DOHH2 (cell line): ENCODE measurements around the gene FMNL1.

Experiments
- H3F3A ChIP-seq: fragments of 200-600 bp; sonication (generic), shearing (Covaris generic); 2 replicates; pipeline ENCODE4 v1.6.0; 2016; ENCODE audit warnings: antibody characterized with exemption, mild to moderate bottlenecking; ENCODE audit not compliant: control insufficient read depth, insufficient read depth
- H3K27ac ChIP-seq: fragments of 200-600 bp; sonication (generic); 2 replicates; pipeline ENCODE4 v1.5.1; 2014; ENCODE audit warnings: low read depth, mild to moderate bottlenecking, low read length, moderate library complexity
- H3K27me3 ChIP-seq: fragments of 200-600 bp; sonication (generic); 2 replicates; pipeline ENCODE4 v1.6.1; 2014; ENCODE audit warnings: mild to moderate bottlenecking, low read length, mixed read lengths; ENCODE audit not compliant: control insufficient read depth
- H3K36me3 ChIP-seq: fragments of 200-600 bp; sonication (generic); 2 replicates; pipeline ENCODE4 v1.6.1; 2014; ENCODE audit warnings: mild to moderate bottlenecking, low read length, moderate library complexity, mixed read lengths; ENCODE audit not compliant: control insufficient read depth
- H3K4me1 ChIP-seq: fragments of 200-600 bp; sonication (generic); 2 replicates; pipeline ENCODE4 v1.6.1; 2014; ENCODE audit warnings: mild to moderate bottlenecking, low read length, mixed read lengths; ENCODE audit not compliant: control insufficient read depth
- H3K4me2 ChIP-seq: fragments of 200-600 bp; sonication (generic); 2 replicates; pipeline ENCODE4 v1.6.0; 2014; ENCODE audit warnings: mild to moderate bottlenecking, low read length, moderate library complexity
- H3K4me3 ChIP-seq: fragments of 200-600 bp; sonication (generic); 2 replicates; pipeline ENCODE4 v1.5.1; 2014; ENCODE audit warnings: mild to moderate bottlenecking, low read length, mixed read lengths
- H3K79me2 ChIP-seq: fragments of 200-600 bp; sonication (generic); 2 replicates; pipeline ENCODE4 v1.6.1; 2014; ENCODE audit warnings: mild to moderate bottlenecking, low read length, mixed read lengths; ENCODE audit not compliant: control insufficient read depth
- H3K9me2 ChIP-seq: fragments of 200-600 bp; sonication (generic); replicated peaks from 2 replicates; pipeline ENCODE4 v1.6.1; 2014; ENCODE audit warnings: mild to moderate bottlenecking, low read length, mixed read lengths; ENCODE audit not compliant: control insufficient read depth
- H3K9me3 ChIP-seq: fragments of 200-600 bp; sonication (generic); 2 replicates; pipeline ENCODE4 v1.6.1; 2014; ENCODE audit warnings: antibody characterized with exemption, low read length, mixed read lengths; ENCODE audit not compliant: control insufficient read depth, insufficient read depth
- H4K20me1 ChIP-seq: fragments of 200-600 bp; sonication (generic); 2 replicates; pipeline ENCODE4 v1.6.0; 2014; ENCODE audit warnings: low read depth, mild to moderate bottlenecking, antibody characterized with exemption, low read length, moderate library complexity; ENCODE audit not compliant: control insufficient read depth, insufficient read depth
- EZH2phosphoT487 ChIP-seq: fragments of 200-600 bp; sonication (generic); IDR thresholded peaks from 2 replicates; pipeline ENCODE4 v1.6.1; 2017; ENCODE audit warnings: borderline replicate concordance, mild to moderate bottlenecking, antibody characterized with exemption, low read length, moderate library complexity, mixed read lengths
- TF ChIP-seq, protein P1 (sequence below): fragments of 200-600 bp; sonication (generic); IDR thresholded peaks from one replicate; pipeline ENCODE4 v1.5.1; 2014; ENCODE audit warnings: antibody characterized with exemption, mild to moderate bottlenecking, low read depth, low read length; ENCODE audit not compliant: poor library complexity, severe bottlenecking

FMNL1 gene

DNA sequence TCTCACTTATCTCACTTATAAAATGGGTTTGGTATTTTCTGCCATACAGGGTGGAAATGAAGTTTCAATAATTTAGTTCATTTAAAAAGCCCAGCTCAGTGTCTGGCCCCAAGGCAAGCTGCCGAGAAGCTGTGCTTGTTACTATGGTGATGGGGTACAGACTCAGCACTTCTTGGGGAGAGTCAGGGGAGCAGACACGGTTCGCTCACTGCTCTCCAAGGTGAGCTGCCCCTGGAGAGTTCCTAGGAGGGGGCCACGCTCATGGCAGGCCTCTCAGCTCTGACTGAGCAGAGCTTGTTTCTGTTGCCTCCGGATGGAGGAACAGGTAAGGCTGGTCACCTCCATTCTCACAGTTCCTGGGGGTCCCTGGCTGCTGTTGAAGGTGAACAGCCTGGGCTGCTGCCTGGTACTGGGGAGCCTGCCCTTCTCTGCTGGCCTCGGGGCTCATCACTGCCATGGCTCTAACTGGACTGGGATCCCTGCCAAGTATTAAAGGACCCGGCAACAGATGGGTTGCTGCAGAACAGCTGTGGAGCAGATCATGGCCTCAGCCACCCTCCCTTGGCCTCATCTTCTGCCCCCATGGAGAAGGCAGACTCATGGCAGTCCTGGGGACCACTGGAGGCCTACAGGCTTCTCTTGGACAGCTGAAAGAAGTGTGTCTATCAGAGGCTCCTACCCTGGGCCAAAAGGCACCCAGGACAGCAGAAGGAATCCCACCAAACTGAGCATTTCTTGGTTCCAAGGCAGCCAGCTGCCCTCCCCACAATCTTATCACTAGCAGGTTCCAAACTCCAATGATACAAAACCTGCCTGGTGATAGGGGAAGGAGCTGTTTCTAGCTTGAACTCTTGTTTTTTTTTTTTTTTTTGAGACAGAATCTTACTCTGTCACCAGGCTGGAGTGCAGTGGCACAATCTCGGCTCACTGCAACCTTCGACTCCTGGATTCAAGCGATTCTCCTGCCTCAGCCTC is 66.1 kb downstream of the FMNL1 start:
- no peak overlapping the region for H3K4me3 ChIP-seq
- no peaks in the 10 kb centered on the region for H3F3A ChIP-seq
- no peak overlapping the region for H3K27ac ChIP-seq
- TF ChIP-seq EZH2phosphoT487, result no peak
- H3K27me3 ChIP-seq, result no peaks in the 10 kb centered on the region
- H4K20me1 ChIP-seq, result no peaks in the 10 kb centered on the region
- no peak overlapping the region for H3K4me2 ChIP-seq
- H3K4me1 ChIP-seq, result peaks cover 25% of the 10 kb centered on the region
- no peaks in the 10 kb centered on the region for H3K9me3 ChIP-seq
- H3K9me2 ChIP-seq, result no peaks in the 10 kb centered on the region
- H3K36me3 ChIP-seq, result peaks cover 51% of the 10 kb centered on the region
- H3K79me2 ChIP-seq, result peaks cover 2% of the 10 kb centered on the region; the same call in 1 of the 2 replicates

DNA sequence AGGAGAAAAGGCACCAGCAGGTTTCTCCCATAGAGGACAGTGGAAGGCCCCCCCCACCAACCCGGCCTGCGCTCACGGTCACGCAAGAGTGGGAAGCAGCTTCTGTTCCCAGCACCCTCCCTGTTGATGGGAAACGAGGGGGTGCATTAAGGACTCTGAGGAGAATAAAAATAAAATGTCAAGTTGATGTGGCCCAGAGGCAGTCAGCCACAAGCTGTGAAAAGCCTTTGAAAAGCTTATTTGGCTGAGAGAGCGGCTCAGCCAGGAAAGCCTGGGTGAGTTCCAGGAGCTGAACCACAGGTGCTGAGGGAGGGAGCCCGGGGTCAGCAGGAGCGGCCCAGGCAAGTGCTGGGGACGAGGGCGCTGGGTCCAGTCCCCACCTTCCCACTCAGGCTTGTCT is 67.1 kb downstream of the FMNL1 start:
- H3K9me3 ChIP-seq, result no peaks in the 10 kb centered on the region
- peaks cover 41% of the 10 kb centered on the region for H3K36me3 ChIP-seq
- TF ChIP-seq, protein P1, sequence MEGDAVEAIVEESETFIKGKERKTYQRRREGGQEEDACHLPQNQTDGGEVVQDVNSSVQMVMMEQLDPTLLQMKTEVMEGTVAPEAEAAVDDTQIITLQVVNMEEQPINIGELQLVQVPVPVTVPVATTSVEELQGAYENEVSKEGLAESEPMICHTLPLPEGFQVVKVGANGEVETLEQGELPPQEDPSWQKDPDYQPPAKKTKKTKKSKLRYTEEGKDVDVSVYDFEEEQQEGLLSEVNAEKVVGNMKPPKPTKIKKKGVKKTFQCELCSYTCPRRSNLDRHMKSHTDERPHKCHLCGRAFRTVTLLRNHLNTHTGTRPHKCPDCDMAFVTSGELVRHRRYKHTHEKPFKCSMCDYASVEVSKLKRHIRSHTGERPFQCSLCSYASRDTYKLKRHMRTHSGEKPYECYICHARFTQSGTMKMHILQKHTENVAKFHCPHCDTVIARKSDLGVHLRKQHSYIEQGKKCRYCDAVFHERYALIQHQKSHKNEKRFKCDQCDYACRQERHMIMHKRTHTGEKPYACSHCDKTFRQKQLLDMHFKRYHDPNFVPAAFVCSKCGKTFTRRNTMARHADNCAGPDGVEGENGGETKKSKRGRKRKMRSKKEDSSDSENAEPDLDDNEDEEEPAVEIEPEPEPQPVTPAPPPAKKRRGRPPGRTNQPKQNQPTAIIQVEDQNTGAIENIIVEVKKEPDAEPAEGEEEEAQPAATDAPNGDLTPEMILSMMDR, result no peak
- TF ChIP-seq EZH2phosphoT487, result no peak
- no peaks in the 10 kb centered on the region for H3F3A ChIP-seq
- no peaks in the 10 kb centered on the region for H3K27me3 ChIP-seq
- no peak overlapping the region for H3K4me3 ChIP-seq
- no peak overlapping the region for H3K27ac ChIP-seq
- H3K4me2 ChIP-seq, result no peak overlapping the region
- peaks cover 26% of the 10 kb centered on the region for H3K4me1 ChIP-seq
- H4K20me1 ChIP-seq, result no peaks in the 10 kb centered on the region
- peaks cover 11% of the 10 kb centered on the region for H3K79me2 ChIP-seq
- no peaks in the 10 kb centered on the region for H3K9me2 ChIP-seq

DNA sequence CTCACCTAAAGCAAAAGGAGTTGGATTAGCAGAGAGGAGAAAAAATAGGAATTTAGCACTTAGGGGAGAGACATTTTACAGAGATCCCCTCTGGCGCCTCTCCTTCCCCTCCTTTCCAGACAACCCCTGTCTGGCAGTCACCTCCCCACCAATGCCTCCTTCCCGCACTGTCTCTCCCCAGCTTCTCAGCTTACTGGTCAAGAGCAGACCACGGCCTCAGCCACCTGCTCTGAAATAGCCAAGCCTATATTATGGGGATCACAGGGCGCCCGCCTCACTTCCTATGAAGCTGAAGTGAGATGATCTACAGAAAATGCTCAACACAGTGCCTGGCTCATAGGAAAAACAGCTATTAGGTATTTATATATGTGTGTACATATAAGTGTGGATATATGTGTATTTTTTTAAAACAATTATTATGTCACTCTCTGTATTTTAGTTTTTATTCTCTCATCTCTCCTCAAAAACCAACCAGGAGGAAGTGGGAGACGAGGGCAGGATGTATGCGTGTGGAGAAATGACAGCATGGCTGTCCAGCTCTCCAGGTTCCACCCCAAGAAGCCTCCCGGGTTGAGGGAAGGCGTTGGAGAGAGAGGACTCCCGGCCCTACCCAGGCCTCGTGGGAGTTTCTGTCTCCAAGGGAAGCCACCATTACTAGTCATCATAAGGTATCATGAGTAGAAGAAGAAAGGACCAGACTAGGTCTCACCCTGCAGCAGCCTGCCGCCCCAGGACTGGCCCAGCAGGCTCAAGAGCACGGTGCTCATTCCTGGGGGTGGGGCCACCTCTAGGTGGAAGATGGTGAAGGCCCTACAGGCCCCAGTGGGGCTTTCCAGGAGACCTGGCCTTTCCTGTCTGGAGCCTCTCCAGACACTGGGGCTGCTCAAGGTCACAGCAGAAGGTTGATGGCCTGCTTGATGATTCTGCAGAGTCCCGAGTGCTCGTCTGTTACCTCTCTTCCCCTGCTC is 67.9 kb downstream of the FMNL1 start:
- H3K9me2 ChIP-seq, result no peaks in the 10 kb centered on the region
- H3F3A ChIP-seq, result no peaks in the 10 kb centered on the region
- no peak overlapping the region for H3K27ac ChIP-seq
- no peaks in the 10 kb centered on the region for H3K27me3 ChIP-seq
- H3K36me3 ChIP-seq, result peaks cover 33% of the 10 kb centered on the region
- H3K4me2 ChIP-seq, result no peak overlapping the region
- TF ChIP-seq, protein P1, result no peak
- TF ChIP-seq EZH2phosphoT487, result no peak
- H3K9me3 ChIP-seq, result no peaks in the 10 kb centered on the region
- H3K79me2 ChIP-seq, result peaks cover 18% of the 10 kb centered on the region
- H4K20me1 ChIP-seq, result no peaks in the 10 kb centered on the region
- H3K4me1 ChIP-seq, result peaks cover 21% of the 10 kb centered on the region
- H3K4me3 ChIP-seq, result no peak overlapping the region
